GM04503 (cell line): ENCODE results near the gene CAPSL.
"Not testable (repeated sequence)": the region's sequence is repeated elsewhere in the genome, so short reads cannot be mapped to it uniquely, and the experiment has no call there.

ENCODE experiments used
- DNase-seq: peaks from one replicate; pipeline ENCODE4 v3.0.0-alpha.2; 2012; ENCODE audit warnings: low read depth

Gene CAPSL

DNA sequence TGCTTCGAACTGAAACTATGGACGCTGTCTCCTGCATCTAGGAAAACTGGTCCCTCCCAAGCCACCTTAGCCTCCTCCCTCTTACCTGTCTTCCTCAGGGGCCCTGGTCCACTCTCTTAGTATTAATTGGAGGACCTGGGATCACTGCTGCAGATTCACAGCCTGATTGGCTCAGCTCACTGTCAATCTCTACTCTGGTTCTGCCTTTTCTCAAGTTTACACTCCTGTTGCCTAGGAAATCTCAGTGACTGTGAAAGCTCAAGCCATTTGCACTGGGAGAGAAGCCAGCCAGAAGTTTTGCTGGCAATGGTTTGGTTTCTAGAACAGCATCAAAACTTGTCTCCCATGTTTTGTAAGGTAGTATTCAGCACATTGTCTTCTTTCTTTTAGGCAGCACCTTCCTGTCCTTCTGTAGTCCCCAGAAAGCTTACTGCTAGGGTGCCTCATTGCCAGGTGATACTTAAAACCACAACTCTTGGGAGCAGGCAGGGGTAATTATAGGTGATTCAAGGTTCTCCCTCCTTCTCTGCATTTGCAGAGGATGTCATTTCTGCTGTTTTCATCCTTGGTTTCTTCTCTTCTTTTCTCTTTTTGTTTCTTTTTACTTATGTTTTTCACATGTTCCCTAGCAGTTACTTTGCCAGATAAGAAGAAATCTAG, at the start of gene CAPSL:
Gene CAPSL (minus strand): TSS at position 55 of the 660 bp plus-strand sequence. CDS start 17,502 bp downstream, outside the sequence.
- DNase-seq = peak; percentile 44

DNA sequence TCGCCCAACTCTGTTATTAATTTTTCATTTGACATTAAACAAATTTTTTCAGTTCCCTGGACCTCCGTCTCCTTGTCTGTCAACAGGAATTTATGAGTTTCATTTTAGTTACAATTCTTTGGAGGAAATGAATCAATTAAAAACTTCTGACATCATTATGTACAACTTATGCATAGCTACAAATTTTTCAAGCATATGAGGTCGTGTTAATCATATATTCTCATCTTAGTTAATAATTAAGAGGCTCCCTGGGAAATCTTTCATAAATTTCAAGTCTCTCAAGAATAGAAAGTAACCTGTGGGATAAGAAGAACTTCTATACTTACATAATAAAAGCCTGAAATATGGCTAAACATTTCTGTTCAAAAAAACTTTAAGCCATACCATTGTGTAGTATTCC, 49.4 kb upstream of the CAPSL start:
- DNase-seq = no peak

DNA sequence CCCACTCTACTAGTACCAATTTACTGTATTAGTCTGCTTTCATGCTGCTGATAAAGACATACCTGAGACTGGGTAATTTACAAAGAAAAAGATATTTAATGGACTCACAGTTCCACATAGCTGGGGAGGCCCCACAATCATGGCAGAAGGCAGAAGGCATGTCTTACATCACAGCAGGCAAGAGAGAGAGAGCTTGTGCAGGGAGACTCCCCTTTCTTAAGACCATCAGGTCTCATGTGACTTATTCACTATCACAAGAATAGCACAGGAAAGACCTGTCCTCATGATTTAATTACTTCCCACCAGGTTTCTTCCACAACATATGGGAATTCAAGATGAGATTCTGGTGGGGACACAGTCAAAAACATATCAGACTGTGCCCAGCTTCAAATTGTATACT, 41.3 kb upstream of the CAPSL start:
- DNase-seq = no peak

DNA sequence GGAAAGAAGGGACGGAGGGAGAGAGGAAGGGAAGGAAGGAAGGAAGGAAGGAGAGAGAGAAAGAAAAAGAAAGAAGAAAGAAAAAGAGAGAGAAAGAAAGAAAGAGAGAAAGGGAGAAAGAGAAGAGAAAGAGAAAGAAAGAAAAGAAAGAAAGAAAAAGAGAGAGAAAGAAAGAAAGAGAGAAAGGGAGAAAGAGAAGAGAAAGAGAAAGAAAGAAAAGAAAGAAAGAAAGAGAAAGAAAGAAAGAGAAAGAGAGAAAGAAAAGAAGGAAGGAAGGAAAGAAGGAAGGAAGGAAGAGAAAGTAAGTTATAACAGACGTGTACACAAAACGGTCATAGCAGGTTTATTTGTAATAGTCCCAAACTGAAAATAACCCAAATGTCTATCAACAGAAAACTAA, 38.4 kb upstream of the CAPSL start:
- not testable (repeated sequence) for DNase-seq

DNA sequence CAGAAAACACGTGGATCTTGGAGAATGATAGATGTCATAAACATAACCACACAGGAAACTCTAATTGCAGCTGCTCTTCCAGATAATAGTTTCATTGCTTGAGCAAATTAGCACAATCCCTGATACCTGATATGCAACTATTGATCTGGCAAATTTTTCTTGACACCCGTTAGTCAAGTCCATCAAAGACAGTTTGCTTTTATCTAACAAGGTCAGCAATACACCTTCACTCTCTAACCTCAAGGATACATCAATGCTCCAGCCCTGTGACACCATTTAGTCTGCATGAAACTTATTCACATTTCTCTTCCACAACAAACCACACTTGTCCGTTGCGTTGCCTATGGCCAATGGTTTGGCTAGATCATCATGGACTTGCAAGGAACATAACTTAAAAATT, 36.1 kb upstream of the CAPSL start:
- DNase-seq = no peak

DNA sequence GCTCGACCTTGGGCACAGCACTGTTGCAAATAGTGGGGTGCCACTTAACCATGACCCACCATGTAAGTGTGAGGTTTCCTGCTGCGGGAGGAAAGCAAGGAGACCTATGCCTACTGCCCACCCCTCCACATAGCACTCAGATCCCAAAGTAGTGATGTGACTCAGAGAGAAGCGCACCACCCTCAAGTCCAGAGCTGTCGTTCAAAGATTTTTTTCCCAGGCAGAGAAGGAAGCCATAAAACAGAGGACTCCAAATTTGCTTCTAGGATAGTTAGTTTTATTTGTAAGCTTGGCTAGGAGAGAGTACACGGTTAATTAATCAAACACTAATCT, 33.4 kb upstream of the CAPSL start:
- no peak for DNase-seq

DNA sequence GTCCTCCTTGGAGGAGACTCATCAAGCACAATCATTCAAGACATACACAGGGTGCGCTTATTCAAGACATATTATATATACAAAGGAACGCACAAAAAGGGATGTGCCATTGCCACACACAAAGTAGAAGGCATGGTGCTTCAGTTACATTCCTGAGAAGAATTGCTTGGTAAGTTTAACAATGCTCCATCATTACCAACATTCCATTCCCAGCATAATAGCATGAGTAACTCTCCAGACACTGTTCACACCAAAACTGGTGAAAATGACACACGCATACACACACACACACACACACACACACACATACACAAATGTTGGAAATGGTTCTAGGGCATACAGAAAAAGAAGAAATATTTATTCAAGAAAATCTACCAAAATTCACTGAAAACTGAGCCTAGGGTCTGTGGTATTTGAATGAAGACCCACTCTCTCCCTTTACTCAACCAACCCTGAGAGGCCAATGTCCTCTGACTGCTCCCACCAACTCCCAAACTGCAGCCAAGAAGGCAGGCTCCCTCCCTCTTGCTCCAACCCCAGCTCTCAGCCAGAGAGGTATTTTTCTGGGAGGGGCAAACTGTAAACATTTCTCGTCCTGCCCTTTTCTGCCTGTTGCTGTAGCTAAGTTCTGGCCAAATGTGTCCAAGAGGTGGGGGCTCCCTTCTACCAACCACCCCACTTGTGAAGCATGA, 32.9 kb upstream of the CAPSL start:
- DNase-seq = peak; percentile 28

DNA sequence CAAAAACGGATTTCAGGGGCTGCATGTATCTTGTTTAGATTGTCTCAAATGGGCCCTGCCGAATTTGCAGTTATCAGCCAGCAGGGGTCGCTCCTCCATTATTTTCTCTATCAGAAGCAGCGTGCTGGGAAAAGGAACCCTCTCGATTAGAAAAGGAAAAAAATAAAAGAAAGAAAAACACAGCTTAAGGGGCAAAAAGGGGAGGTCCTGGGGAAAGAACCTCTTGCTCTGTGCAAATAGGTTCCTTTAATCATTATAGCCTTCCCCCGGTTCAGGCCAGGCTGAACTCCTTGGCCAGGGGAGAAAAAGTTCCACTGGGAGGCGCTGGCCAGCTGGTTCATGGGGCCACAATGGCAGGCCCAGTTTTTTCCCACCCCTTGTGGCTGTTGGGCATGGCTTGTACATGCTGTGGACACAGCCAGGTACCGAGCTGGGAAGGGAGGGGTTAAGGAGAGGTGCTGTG, 25.0 kb upstream of the CAPSL start:
- no peak for DNase-seq

DNA sequence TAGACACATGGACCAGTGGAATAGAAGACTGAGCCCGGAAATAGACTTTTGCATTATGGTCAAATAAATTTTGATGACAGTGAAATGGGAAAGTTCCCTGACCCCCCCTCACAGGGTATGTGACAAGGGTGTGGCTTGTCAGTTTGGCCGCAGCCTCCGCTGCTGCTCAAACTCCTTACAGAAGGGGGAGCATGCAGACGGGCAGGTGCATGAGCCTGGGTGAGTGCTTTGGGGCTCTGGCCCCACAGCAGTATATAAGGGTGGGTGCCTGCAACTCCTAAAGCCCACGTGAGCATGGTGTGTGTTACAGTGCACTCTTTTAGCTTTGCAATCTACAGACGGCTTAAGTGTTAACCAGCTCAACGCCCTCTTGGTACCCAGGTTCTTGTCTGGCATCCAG, 21.9 kb upstream of the CAPSL start:
- no peak for DNase-seq

DNA sequence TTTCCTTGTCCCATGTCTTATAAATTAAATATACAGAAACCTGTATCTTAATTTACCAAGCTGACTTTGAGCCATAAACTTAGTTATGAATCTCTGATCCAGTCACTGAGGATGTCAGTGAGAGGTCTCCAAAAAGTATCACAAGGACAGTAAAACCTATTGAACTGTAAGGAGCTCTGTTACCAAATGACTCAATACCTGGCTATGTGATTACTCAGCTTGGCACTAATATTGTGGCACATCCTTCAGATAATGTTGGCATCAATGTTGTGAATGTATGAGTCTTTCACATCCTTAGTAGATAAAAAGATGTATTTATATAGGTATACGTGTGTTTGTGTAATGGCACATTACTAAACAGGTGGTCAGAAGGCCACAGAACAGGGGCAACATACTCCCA, 18.0 kb upstream of the CAPSL start:
- no peak for DNase-seq

DNA sequence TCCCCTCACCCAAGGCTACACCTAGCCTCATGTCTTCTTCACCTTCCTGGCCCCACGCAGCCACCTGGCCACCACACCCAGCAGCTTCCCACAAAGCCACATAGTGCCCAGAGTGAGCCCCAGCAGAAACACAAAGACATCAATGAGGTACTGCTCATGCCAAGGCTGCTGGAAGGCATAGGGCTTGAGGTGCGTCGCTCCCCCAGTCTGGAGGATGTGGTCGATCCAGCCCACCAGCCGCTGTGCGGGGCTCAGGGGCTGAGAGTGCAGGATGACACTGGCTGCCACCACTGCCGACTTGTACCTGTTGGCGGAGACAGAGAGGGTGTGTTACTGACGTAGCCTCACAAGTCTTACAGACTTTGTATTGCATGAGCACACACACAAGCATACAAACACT, 15.8 kb upstream of the CAPSL start:
- no peak for DNase-seq

DNA sequence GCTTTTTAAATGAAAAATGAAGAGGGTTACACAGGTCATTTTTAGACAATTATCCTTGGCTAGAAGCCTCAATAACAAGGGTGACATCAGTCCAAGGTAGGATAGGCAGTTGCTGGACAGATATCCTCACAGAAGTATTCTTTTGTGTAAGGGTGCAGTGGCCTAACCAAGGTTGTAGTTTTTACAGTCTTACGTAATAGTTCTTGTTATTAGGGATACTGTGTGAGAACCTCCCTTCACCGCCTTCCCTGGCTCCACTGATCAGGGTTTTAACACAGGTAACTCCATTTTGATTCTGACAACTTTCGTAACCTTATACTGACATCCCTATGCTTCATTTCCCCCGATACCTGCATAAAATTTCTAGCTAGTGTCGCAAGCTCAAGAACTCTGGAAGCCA, 8.7 kb upstream of the CAPSL start:
- DNase-seq = no peak

DNA sequence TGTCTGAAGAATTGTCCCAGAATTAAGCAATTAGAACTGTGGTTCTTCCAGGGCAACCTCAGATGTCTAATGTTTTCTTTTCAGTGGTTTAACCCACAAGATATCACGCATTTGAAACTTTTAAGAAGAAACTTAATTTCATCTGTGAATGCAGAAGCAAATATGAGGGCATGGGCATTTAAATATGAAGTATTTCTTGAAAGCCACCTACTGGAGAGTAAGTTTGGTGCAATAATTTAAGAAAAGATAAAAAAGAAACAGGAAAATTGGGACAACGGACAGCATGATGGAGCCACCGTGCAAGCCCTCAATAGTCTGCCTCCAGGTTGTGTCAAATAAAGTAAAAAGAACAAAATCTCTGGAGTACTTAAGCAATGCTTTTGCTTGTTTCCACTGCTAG, 1.2 kb upstream of the CAPSL start:
- no peak for DNase-seq

DNA sequence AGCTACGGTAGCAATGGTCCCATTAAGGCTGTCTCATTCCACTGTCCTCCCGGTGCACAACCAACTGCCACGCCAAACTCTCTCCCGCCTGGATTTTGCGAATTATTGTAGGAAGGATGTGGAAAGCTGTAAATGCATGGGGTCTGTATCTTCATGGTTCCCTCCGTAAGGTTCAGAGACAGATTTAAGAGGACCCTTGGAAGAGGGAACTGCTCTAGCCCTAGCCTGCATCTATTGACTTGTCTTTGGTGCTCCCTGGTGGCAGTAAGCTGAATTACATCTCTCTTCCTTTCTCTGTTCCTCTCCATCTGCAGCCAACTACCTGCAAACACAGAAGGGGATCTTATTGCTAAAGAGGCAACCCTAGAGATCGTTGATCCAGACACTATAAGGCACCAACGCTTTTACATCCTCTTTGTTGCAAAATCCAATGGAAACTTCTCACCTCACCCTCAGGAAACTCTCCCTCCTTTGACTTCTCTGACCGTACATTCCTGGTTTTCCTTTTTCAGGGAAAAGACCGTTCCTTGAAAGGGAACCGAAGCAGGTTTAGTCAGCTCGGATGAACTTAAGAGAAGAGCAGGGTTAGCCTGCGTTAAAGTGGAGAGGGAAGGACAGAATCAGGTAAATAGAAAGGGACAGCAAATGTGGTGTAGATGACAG, 11.9 kb downstream of the CAPSL start:
- no peak for DNase-seq

DNA sequence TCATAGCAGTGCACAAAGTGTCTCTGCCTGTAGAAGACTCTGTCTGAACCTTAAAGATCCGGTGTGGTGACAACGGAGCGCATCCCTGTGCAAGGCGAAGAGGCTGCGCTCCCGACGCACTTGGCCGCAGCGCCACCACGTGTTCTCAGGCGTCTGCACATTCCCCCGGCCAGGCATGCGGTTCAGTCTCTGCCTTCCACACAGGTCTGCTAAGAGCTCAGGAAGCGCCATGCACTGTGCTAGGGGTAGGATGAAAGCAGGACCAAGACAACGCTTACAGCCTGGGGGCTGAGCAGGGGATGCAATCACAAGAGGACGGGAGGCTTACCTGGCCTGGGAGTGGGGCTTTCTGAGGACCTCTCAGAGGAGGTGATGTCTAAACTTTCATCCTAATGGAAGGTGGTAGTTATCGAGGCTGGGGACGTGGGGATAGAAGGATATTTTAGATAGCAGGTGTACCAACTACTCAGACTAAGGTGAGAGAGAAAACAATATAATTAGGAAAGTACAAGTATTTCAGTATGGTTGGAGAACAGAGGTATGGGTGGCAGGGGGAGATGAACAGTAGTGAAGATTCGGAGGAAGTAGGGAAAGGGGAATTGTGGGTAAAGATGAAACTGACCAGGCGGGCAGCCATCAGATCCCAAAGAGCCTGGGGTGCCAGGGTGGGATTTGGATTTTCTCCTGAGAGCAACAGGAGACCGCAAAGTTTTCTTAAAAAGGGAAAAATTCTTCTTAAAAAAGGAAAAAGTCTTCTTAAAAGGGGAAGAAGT, 13.3 kb downstream of the CAPSL start:
- DNase-seq = peak; percentile 25

DNA sequence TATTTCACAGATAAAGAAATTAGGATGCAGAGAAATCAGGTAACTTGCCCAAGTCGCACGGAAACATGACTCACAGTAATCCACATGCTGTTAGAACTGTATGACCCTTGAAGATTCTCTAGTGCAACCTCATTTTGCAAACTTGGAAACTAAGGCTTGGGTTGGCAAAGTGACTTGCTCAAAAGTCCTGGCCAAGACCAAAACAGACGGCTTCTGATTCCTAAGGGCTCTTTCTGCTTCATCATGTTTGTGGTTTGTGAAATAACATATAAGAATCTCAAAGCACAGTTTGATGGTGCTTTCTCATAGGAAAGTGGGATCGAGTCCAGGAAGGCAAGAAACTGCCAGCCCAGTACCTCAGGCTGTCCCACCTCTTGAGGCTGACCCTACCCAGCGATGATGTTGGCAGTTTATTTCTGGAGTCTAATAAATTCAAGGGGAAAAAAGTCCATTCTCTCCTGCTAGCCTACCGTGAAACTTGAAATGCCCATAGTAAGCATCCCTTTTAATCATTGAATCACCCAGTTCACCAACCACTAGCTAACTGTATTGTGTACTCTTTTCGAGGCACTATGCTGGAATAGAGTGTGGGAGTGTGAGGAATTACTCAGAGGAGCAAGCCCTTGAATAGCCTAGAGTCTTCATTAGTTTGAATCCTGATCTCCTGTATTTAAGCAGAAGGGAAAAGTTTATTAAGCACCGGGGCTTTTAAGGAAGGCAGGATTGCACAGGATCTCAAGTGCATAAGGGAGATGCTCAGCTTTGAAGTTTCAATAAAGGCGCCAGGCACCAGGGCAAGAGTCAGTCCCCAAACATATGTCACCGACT, 14.1 kb downstream of the CAPSL start:
- DNase-seq = peak; percentile 82

DNA sequence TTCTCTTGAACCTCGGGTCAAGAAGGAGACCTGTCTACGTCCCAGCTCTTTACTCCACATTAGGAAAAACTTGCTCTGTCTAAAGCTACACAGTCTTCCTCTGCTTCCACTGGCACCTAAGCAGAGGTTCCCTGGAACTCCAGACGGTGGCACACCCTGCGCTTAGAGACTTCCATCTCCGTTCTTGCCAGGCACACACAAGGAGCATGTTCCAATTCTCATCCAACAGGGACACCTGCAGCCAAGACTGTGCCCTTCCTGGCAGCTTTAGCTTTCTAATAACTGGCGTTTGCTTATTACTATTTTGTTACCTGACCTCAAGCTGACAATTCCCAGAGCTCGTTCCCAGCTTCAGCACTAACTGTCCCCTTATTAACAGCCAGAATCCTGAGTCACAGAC, 16.0 kb downstream of the CAPSL start:
- no peak for DNase-seq

DNA sequence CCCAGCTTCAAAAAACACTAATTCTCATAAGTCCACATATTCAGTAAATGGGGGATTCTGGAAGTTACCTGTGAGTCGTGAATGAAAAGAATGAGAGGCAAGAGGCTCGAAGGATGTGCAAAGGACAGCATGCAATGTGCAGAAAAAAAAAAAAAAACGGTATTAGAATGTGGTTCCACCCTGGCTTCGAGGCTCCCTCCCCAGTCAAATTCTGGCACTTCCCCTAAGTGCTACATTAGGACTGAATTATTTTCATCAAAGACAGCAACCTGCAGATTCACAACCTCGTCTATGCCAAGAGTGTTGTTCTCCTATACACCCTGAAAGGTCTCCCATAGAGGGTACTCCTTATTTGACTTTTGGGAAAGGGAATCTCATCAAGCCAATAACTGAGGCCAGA, 16.5 kb downstream of the CAPSL start:
- no peak for DNase-seq

DNA sequence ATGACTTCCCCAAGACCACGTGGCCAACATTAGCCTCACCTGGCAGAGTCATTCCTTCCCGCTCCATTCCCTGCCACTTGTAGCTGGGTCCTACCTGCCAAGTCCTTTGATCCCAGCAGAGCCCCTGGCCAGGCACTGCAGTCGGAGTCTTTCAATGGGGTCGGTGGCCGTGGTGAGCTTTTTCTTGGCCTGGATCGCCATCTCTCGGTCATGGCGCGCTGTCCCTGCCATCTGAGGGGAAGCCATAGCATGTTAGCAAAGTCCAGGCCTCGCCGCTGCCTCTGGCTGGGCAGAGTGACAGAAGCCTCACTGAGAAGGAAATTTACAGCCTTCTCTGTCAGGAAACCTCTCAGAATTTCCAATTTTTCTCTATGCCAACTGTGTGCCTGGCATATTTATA, 17.5 kb downstream of the CAPSL start:
- DNase-seq = no peak

DNA sequence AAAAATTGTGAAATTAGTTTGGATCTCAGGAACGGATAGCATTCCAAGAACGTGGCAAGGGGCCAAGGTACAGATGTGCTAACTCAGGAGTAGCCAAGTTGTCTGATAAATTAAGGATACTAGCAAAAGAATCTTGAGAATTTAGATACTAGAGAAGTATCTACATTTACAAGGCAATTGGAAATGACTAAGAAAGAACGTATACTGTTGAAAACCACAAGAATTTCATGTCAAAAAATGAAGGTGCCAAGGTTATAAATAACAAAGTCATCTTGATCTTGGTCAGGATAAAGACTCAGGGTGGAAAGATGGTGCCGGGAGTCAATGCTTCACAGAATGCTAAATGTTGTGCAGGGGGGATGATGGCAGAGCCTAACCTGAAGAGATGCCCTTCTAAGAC, 19.2 kb downstream of the CAPSL start:
- peak; percentile 85 for DNase-seq

DNA sequence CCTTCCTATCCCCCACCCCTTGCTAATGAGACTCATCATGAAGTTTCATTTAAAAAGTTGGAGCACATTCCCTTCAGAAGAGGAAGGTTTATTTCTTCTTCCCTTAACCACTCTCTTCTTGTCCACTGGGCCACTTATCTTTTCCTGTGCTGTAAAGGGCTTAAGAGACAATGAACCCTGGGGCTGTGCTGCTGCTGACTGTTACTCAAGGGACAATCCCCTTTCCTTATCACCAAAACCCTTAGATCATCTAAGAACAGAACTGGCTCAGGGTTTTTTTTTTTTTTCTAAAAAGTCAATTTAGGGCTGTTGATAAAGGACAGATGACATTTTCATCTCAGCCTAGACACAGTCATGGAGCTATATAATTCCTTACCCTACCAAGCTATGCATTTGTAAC, 29.6 kb downstream of the CAPSL start:
- no peak for DNase-seq

DNA sequence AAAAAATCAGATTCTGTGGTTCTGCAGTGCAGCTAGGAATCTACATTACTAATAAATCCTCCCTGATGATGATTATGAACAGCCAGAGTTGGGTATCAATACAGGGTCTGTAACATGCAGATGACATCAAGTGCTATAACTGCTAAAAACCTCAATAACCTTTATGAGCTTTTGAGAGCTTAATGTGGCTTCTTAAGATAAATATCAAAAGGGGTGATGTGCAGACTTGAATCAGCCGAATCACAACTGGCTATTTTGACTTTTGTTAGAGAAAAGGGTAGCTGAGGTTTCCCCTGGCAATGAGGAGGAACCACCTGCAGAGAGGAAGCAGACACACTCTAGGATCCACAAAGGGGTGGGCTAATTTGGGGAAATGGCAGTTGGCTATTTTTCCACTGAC, 30.2 kb downstream of the CAPSL start:
- DNase-seq = no peak
